ENCODE data around the gene DENND1B. TPM values are rescaled to one million over a fixed set of nuclear protein-coding genes. Genes with fewer than 3 reads are reported as not detected.
"Not testable (repeated sequence)": the region's sequence is repeated elsewhere in the genome, so short reads cannot be mapped to it uniquely, and the experiment has no call there.

The DENND1B gene
- total and polyA plus RNA-seq, 9 of the 15 experiments (the other 6 are each of a cell fraction or from before 2014, with no cell fraction given), result 2.1 to 12.1 (median 7.5) TPM

DNA sequence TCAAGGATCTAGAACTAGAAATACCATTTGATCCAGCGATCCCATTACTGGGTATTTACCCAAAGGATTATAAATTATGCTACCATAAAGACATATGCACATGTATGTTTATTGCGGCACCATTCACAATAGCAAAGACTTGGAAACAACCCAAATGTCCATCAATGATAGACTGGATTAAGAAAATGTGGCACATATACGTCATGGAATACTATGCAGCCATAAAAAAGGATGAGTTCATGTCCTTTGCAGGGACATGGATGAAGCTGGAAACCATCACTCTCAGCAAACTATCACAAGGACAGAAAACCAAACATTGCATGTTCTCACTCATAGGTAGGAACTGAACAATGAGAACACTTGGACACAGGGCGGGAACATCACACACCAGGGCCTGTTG lies 199.7 kb downstream of the DENND1B start:
- intact Hi-C loops (cut with micrococcal nuclease), result not testable (repeated sequence)

GRCh38 chr1:197572169-197572568 lies 203.1 kb downstream of the DENND1B start:
- in situ Hi-C loops (cut with MboI), result no loop called here
- H3K9me1 ChIP-seq (ENCODE audit: control insufficient read depth, insufficient read depth, low read length), result no peaks in the 10 kb centered on the region
- H4K20me1 ChIP-seq (replicated peaks; ENCODE audit: control insufficient read depth, insufficient read depth, low read length), result no peaks in the 10 kb centered on the region
- ATAC-seq (no peak), FAIRE-seq (no peak), DNase-seq (ENCODE audit: extremely low read depth in 1 of 4, low spot score in 3 of 4) (no peak)
- H3K9me3 ChIP-seq (replicated peaks; ENCODE audit: control insufficient read depth, insufficient read depth, low read depth, low read length), result peaks cover 4% of the 10 kb centered on the region; the same call in 1 of the 2 replicates
- H3K36me3 ChIP-seq (ENCODE audit: control insufficient read depth, insufficient read depth, low read length), result no peaks in the 10 kb centered on the region
- no peak overlapping the region; a peak in 1 of 4 replicates for H3K9ac ChIP-seq (ENCODE audit: insufficient read depth in 1 of 2, low read depth in 2 of 2, low read length in 2 of 2)
- H3K27me3 ChIP-seq (ENCODE audit: control insufficient read depth in 2 of 2, insufficient read depth in 2 of 2, low read length in 2 of 2), result no peaks in the 10 kb centered on the region
- no TSS peak for BruUV-seq (replicated peaks)
- H3K27ac ChIP-seq (ENCODE audit: extremely low read depth, low read depth, low read length), result no peak overlapping the region
- H3K4me2 ChIP-seq (ENCODE audit: insufficient read depth, low read length), result no peak overlapping the region
- H3K4me1 ChIP-seq (replicated peaks in 1 of 2; ENCODE audit: control insufficient read depth in 2 of 2, insufficient read depth in 2 of 2, low read length in 2 of 2), result no peaks in the 10 kb centered on the region
- H3K4me3 ChIP-seq, result no peak overlapping the region
- ChIA-PET POLR2A (interaction anchor here (0.7 kb wide), 1 partner anchor 8 kb away, joined by 3 read pairs; no protein-coding TSS in a partner anchor), CTCF (ENCODE audit: low intra/inter-chr PET ratio) (no interaction called here)
- H2AFZ ChIP-seq (ENCODE audit: low read depth, low read length), result no peak overlapping the region
- WGBS (ENCODE audit: insufficient coverage, low coverage, missing lambda C conversion rate), result 70% methylated on average over 10 of the region's 10 CpGs
- TF ChIP-seq, protein P1, sequence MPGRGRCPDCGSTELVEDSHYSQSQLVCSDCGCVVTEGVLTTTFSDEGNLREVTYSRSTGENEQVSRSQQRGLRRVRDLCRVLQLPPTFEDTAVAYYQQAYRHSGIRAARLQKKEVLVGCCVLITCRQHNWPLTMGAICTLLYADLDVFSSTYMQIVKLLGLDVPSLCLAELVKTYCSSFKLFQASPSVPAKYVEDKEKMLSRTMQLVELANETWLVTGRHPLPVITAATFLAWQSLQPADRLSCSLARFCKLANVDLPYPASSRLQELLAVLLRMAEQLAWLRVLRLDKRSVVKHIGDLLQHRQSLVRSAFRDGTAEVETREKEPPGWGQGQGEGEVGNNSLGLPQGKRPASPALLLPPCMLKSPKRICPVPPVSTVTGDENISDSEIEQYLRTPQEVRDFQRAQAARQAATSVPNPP (IDR thresholded peaks at IDR 0.05; ENCODE audit: borderline replicate concordance, insufficient read depth, insufficient read length), result no peak
- no peak for TF ChIP-seq MCM3 (IDR thresholded peaks at IDR 0.05)
- TF ChIP-seq PYGO2 (tag; IDR thresholded peaks at IDR 0.05), result no peak
- TF ChIP-seq RBBP5 (IDR thresholded peaks at IDR 0.05; ENCODE audit: borderline replicate concordance, insufficient read depth, low read length, poor library complexity, severe bottlenecking), result no peak
- no peak for TF ChIP-seq DDX20 (tag; IDR thresholded peaks at IDR 0.05; ENCODE audit: low read depth)
- TF ChIP-seq, protein P2, sequence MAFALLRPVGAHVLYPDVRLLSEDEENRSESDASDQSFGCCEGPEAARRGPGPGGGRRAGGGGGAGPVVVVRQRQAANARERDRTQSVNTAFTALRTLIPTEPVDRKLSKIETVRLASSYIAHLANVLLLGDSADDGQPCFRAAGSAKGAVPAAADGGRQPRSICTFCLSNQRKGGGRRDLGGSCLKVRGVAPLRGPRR (CRISPR knock-in tag; IDR thresholded peaks at IDR 0.05), result no peak
- TF ChIP-seq NR3C1 (CRISPR knock-in tag; IDR thresholded peaks at IDR 0.05), result no peak
- no peak for TF ChIP-seq ZSCAN29 (IDR thresholded peaks at IDR 0.05)
- no peak for TF ChIP-seq RUNX1 (IDR thresholded peaks at IDR 0.05; ENCODE audit: low read depth)
- no peak for TF ChIP-seq ZNF655 (CRISPR knock-in tag; IDR thresholded peaks at IDR 0.05)
- no peak for TF ChIP-seq ZNF551 (CRISPR knock-in tag; IDR thresholded peaks at IDR 0.05)
- no peak for TF ChIP-seq CBFA2T3 (IDR thresholded peaks at IDR 0.05)
- no peak for TF ChIP-seq MCM7 (IDR thresholded peaks at IDR 0.05)
- intact Hi-C loops (cut with micrococcal nuclease), result no loop called here
- H3K79me2 ChIP-seq (ENCODE audit: control insufficient read depth, insufficient read depth, low read length), result no peaks in the 10 kb centered on the region

More for the DNA sequence above, 199.7 kb downstream of the DENND1B start:
- H3K27me3 ChIP-seq (ENCODE audit: control insufficient read depth in 2 of 2, insufficient read depth in 2 of 2, low read length in 2 of 2); ATAC-seq; FAIRE-seq; H3K36me3 ChIP-seq (ENCODE audit: control insufficient read depth, insufficient read depth, low read length); in situ Hi-C loops (cut with MboI); H3K4me1 ChIP-seq (replicated peaks in 1 of 2; ENCODE audit: control insufficient read depth in 2 of 2, insufficient read depth in 2 of 2, low read length in 2 of 2); H3K9me3 ChIP-seq (replicated peaks; ENCODE audit: control insufficient read depth, insufficient read depth, low read depth, low read length); H3K9ac ChIP-seq (ENCODE audit: insufficient read depth in 1 of 2, low read depth in 2 of 2, low read length in 2 of 2); H3K4me2 ChIP-seq (ENCODE audit: insufficient read depth, low read length); DNase-seq (ENCODE audit: extremely low read depth in 1 of 4, low spot score in 3 of 4); H3K27ac ChIP-seq (ENCODE audit: extremely low read depth, low read depth, low read length); H3K79me2 ChIP-seq (ENCODE audit: control insufficient read depth, insufficient read depth, low read length); CTCF ChIA-PET (ENCODE audit: low intra/inter-chr PET ratio); H3K4me3 ChIP-seq; H4K20me1 ChIP-seq (replicated peaks; ENCODE audit: control insufficient read depth, insufficient read depth, low read length); BruUV-seq (replicated peaks); POLR2A ChIA-PET; H2AFZ ChIP-seq (ENCODE audit: low read depth, low read length); H3K9me1 ChIP-seq (ENCODE audit: control insufficient read depth, insufficient read depth, low read length): not testable (repeated sequence)
- 88% methylated on average over 4 of the region's 4 CpGs for WGBS (ENCODE audit: insufficient coverage, low coverage, missing lambda C conversion rate)
- TF ChIP-seq ZNF146 (CRISPR knock-in tag; IDR thresholded peaks at IDR 0.05; ENCODE audit: unreplicated experiment) (peak; percentile 69), RBM25 (IDR thresholded peaks at IDR 0.05; ENCODE audit: low read depth, low read length, severe bottlenecking) (peak; percentile 18), BCOR (IDR thresholded peaks at IDR 0.05) (peak; percentile 56; the same call in 1 of the 2 replicates), KDM1A (IDR thresholded peaks at IDR 0.05) (0 out of 4 replicates have a peak, but pooled peaks of 1 of the 2 experiments have one; percentile 7)
